ENCODE data around the gene RMDN2.

- TF ChIP-seq CTCF (conservative IDR thresholded peaks at IDR 0.05), result no peak
- TF ChIP-seq EZH2 (IDR thresholded peaks at IDR 0.05; ENCODE audit: low read depth), result no peak
These were observed 141.5 kb downstream of the RMDN2 start for GRCh38 chr2:38066421-38067115.
